NCI-H82 treated with DMSO at 0.1 percent for 48 hours (cell line): ENCODE results near the gene ALG12.

ENCODE experiments used
- DNase-seq: peaks from one replicate; lab custom pipeline; 2025; ENCODE audit not compliant: unreplicated experiment; lab: John Stamatoyannopoulos, UW

The ALG12 gene

DNA sequence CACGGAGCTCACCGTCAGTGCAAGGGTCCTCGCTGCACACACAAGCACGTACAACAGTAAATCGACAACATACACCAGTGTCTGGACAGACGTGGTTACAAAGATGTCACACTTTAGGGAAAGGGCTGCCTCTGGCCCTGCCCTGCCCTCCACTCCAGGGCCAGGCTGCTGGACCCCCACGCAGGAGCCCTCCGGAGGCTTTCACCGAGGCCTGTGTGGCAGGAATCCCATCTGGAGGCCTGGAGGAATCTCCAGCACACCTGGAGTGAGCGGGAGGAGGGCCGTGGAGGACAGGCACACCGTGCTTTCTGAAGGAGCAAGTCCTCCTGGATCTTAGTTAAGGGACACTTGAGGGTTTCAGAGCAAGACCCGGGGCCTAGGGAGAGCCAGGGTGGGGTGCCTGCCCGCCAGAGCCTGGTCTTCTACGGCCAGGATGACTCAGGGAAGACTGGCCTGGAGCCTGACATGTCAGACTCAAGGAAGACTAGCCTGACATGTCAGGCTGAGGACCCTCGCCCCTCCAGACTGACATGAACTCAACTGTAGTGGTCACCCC lies 40.2 kb upstream of the ALG12 start:
- DNase-seq = no peak

DNA sequence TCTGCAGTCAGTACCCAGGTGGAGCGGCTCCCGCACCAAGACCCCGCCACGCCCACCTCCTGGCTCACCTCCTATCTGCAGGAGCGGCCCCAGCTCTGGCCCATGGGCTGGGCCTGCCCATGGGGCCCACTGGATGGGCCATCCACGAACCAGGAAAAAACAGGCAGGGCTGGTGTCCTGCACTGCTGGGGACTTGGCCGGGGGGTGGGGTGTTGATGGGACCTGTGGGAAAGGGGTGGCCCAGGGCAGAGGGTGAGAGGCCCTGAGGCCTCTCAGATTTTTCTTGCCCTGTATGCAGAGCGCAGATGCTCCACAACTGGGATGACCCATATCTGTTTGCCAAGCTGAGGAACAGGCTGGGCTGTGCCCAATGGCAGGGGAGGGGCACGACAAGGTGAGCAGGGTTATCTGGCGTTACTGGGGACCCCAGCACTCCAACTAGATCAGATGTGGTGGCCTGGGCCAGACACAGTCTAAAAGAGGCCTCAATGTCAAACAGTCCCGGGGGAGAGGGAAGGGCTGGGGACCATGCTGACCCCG lies 39.7 kb upstream of the ALG12 start:
- no peak for DNase-seq

DNA sequence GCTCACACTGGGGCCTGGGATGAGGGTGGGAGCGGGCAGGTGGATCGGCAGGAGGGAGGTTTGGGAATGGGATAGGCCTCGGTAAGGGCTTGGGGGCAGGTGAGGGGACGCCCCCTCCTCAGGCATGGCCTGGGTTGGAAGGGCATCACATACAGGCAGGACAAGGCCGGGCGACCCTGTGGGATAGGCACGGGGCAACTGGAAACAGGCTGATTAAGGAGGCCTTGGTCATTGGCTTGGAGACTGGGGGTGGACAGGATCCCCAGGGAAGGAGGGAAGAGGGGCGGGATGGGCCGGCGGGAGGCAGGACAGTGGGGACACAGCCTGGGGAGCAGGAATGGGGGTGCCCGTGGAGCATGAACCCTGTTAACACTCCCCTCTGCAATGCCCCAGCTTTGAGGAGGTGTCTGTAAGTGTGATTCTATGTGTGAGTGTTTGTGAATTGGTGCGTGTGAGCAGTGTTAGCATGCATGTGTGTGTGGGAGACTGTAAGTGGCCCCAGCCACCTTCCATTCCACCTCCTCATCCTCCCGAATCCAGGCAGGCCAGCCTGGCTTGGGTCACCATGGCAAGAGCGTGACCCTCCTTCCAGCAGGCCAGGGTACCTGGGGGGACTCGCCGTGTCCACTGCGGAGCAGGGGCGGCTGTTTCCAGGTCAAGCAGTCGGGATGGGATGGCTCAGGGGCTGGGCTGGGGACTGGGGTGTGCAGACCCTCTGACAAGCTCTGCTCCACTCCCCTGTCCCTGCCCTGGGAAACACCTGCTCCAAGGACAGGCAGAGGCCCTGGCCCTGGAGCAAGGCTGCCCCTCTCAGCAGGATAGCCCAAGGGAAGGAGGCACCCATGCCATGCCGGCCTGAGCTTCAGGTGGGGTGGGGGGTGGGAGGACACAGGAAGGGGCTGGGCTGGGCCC lies 38.9 kb upstream of the ALG12 start:
- no peak for DNase-seq

DNA sequence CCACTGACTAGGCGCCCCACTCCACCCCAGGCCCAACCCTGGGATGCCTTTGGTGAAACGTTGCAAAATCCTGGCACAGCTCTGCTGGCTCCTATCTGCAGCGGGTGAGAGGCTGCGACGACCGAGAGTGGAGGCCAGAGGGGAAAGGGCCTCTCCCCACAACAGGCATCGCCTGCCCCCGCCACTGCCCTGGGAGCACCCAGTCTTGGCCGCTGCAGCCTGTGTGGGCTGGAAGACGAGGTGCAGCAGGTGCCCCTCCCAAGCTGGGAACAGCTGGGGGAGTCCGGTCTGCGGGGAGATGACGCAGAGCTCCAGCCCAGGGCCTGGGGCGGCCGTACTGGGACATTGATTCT lies 38.2 kb upstream of the ALG12 start:
- DNase-seq = no peak

DNA sequence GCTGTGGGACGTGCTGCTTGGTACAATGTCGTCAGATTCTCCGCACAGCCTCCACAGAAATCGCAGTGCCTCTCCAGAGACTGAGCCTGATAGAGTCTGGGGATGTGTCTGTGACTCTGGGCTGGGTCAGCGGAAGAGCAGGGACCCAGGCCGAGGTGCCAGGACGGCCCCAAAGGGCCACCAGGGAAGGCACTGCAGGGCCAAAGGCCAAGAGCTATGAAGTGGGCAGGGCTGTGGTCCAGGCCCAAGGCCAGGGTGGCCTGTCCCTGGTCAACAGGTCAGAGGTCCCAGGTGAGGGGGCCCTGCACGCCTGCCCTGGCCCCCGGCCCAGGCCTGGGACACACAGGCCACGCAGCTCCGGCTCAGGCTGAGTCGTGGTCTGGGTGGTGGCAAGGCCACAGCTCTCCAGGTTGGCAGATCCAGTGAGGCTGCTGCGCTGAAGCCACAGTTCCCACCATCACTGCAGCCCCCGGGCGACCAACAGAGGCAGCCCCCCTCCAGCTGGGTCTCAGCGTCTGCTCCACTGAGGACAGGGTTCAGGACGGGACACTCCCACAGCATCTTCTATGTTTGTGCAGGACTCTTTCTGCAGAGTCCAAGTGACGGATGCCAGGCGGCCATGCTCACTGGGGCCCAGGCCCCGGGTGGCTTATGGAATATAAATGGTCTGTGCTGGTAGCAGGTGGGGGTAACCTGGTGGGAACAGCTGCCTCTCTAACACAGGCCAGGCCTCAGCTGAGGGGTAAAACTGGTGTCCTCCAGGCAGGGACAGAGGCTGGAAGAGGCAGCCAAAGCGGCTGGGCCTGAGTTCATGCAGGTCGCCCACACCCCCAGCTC lies 37.6 kb upstream of the ALG12 start:
- DNase-seq = no peak

DNA sequence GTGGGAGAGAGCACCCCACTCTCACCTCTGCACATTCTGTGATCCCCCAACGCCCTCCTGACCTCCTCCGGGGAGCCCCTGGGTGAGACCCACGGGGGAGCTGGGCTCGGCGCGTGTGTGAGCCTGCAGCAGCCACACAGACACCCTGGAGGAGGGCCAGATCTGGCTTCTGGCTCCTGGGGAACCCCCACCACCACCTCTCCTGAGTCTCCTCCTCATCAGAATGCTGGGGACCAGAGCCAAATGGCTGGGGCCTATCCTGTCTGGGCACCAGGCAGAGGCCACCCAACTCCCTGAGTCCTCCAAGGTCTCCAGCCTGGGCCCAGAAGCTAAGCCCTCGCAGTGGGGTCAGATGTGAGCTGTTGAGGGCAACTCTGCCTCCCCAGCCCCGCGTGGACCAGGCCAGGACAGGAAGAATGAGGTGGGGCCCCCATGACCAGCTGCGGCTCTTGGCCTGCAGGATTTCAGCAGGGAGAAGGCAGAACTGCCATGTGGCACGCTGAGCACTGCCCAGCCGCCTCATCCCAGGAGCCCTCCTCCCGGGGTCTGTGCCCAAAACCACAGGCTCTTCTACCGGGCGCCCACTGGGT lies 36.8 kb upstream of the ALG12 start:
- DNase-seq = no peak

DNA sequence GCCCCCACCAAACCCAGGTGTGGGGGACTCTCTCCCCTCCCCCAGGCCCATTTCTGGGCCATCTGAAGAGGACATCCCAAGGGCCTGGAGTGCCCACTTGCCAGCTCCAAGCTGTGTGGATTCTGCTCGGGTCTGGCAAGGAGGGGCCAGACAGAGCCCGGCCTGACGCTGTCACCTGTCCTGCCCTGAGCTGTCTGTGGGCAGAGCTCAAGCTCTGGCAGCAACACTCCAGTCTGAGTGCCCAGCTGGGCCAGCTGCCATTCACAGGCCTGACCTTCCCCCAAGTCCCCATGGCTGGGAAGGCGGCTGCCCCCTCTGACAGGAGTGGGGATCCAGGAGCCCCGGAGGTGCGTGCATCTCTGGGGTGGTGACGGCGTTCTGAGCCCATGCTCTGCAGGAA lies 36.1 kb upstream of the ALG12 start:
- DNase-seq = no peak

DNA sequence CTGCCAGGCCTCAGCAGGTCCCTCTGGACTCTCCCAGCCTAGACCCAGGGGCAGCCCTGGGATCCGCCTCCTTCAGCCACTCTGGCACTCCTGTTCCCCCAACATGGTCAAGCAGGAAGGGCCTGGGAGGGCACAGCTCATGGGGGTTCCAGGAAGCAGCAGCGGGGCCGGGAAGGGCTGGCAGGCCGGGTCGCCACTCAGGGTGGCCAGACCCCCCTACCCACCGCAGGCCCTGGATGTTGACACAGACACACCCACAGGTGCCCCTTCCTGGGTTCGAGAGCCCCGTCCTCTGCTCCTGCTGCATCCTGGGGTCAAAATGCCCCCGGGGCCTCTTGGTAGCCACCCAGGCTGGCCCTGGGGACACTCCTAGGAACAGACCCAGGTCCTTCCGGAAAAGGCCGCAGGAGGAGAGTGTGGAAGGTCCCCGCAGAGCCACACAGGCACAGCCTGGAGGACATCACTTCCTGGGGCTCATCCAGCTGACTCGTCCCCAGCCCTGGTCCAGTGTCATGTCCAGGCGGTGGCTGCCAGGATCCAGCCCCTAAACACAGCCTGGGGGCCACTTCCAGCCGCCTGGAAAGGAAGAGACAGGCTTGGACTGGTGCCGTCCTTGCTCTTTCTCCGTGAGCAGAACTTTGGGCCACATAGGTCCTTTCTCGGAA lies 35.6 kb upstream of the ALG12 start:
- DNase-seq = no peak

DNA sequence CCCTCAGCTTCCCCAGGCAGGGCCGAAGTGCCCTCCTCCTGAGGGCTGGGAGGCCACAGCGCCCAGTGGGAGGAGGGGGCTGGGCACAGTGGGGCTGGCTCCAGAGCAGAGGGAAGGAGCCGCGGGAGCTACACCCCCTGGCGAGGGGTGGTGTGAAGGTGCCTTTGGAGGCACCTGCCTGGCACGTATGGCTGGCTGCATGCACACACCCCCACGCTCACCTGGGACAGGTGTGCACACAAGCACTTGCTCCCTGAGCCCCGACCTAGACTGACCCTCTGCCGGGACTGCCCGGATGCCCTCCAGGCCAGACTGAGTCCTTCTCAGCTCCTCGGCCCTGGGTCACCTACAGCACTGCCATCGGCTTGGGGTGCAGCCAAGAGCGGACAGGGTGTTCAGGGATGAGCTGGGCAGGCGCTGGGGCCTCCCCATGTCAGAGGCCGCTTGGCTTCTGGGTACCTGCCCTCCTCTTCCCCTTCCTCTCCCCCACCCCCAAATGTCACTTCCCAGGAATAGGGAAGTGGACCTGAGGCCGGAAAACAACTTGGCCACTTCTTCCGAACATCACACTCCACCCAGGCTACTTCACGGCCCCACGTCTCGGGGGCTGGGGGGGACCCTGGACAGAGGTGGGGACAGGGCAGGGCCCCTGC lies 34.9 kb upstream of the ALG12 start:
- DNase-seq = no peak

DNA sequence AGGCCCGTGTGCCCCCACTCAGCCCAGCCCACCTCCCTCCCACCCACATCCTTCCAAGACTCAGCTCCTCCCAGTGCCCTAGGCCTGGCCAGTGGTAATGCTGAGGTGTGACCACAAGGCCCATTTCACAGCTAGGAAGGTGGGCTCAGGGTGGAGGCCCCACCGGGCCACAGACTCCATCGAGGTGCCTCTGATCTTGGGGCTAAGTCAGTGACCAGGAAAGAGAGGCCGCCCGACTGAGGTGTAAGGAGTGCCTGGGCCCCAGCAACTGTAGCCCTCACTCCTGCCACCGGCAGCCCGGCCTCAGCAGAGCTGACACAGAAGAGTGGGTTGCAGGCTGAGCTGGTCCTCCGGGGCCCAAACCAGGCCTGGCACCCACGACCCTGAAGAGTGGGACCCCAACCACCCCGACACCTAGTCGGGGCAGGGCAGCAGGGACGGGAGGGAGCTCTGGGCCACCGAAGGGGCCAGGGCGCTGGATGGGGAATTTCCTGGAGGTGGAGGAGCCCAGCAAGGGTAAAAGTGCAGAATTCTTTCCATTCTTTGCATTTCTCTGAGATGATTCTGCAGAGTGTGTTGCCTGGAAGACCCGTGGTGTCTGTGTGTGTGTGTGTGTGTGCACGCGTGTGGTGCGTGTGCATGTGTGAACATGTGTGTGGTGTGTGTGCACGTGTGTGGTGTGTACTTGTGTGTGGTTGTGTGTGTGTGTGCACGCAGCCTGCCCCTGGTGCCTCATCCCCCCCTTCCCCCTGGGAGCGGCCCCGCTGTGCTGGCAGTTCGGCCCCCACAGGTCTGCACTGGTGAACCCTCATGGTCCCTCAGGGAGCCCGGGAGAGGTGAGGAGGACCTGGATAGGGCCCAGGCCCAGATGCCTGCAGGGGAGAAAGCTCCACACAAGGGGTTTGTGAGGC lies 34.0 kb upstream of the ALG12 start:
- DNase-seq = no peak

DNA sequence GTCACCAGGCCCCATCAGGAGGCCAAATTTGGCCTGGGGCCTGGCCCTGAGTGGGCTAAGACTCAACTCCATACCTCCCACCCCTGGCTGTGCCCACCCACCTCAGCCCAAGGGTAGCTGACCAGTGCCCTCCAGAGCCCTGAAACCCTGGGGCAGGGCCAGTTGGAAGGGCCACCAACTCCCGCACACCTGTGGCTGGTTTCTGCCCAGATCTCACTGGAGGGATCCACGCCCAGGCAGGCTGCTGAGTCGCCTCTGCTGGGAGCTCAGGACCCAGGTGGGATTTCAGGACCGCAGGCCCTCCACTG lies 33.4 kb upstream of the ALG12 start:
- no peak for DNase-seq

DNA sequence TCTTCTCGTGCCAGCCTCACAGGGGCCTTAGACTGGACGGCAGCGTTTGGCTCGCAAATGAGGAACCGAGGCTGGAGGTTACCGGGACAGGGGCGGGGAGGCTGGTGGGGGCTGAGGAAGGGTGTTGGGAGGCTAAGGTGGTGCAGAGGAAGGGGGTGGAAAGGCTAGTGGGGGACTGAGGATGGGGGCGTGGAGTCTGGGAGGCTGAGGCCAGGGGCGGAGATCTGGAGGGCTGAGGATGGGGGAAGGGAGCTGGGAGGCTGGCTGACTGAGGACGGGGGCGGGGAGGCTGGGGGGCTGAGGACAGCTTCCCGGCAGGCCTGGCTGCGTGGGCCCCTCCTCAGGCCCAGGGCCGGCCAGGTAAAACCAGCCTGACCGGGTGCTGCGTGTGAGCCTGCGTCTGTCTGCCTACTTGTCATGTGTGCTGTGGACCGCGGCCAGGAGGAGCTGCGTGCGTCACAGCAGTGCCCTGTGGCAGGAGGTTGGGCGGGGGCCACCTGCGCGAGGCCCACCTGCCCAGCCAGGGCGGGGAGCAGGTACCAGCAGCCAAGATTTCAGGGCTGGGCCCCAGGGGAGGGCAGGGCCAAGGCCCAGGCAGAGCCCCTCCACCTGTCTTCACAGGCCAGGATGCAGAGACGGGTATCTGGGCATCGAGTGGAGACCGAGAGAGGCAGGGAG lies 32.9 kb upstream of the ALG12 start:
- DNase-seq = no peak

DNA sequence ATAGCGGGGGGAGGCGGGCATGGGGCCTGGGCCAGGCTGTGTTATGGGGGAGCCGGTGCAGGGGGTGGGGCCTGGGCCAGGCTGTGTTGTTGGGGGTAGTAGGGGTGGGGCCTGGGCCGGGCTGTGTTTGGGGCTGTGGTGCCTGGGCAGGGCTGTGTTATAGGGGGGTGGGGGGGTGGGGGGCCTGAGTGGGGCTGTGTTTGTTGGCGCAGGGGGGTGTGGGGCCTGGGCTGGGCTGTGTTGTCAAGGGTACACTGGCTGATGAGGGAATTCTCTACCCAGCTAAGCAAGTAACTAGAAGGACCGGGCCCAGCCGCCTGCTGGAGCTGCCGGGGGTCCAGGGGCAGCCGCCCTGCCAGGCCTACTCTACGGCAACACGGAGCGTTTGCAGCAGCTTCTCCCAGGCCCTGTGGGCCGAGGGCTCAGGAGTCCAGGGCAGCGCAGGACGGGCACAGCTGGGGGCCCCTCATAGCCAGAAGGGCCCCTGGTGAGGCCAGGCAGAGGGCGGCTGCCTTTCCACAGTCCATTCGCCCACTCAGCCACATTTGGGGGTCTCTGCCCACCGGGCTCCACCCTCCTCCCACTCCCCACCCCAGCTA lies 32.3 kb upstream of the ALG12 start:
- DNase-seq = no peak

DNA sequence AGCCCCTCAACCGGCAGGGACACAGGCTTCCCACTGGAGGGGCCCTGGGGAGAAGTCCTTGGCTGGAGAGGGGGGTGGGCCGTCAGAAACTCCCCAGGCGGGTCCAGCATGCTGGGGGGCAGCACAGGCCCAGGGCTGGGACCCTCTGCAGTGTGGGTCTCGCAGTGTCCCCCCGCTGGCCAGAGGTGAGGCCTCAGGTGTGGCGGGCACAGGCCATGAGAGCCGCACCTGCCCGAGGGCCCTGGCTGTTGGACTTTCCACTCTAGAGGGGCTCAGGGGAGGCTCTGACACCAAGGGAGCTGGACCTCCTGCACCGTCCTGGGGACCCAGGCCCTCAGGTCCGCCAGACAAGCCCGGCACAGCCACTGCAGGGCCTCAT lies 31.7 kb upstream of the ALG12 start:
- no peak for DNase-seq

DNA sequence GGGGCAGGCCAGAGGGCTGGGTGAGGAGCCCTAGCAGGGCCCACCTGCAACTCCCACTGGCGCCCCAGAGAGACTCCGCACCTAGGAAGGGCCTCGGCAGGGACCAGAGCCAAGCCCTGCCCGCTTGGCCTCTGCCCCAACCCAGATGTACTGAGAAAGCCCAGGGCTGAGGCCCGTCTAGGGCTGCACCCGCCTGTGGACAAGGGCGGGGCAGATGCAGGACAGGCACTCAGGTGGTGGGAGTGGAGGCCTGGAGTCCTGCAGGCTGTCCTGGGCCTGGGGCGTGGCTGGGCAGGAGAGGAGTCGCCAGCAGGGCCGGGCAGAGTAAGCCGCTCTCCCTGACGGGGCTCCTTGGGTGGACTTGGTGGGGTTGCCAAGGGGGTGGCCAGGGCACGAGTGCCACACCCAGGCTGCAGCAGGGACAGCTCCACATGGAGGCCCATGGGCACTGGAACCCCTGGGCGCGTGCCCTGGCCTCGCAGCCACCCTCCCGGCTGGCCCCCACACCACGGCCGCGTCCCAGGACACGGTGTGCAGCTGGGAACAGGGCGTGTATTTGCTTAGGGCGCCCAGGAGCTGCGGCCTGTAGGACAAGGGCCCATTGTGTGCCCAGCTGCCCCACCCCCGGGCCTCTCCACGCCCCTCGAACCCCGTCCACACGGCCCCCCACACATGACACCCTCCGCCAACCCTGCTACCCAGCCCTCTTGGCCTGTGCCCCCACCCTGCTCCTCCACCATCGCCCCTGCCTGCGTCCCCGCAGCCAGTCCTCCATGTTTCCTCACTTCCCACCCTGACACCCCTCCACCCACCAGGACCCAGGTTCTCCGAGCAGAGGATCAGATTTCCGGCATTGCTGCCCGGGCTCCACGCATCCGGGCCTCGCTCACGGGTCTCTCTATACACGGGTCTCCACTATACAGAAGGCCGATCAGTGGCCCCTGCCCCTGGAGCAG lies 31.0 kb upstream of the ALG12 start:
- DNase-seq = no peak

DNA sequence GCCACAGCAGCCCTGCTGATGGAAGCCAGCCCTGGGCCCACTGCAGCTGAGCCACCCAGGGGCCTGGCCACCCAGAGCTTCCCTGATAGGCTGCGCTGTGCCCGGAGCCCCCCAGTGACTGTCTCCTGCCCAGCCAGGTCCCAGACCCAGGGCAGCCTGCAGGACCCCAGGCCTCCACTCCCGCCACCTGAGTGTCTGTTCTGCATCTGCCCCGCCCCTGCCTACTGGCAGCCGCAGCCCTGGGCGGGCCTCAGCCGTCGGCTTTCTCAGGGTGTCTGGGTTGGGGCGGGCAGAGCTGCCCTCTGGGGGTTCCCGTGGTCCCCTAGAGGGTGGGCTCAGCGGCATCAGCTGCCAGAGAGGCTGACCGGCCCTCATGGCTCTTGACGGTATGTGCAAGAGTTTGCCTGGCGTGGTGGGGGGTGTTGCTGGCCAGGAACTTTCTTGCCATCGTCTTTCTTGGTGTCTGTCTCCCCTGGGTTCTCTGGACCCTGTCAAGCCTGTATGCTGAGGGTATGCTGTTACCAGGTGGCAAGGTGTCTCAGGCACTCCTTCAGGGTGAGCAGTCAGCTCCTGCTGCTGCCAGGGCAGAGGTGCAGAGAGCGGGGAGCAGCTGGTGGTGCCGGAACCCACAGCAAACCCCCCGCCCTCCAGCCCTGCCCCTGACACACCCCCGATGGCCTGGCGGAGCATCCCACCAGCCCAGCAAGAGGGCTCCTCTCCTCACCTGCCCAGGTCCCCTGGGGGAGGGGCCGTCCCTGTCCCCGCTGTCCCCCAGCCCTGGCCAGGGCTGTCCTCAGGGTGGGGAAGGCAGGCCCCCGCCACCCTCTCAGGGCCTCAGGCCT lies 30.1 kb upstream of the ALG12 start:
- DNase-seq = no peak

DNA sequence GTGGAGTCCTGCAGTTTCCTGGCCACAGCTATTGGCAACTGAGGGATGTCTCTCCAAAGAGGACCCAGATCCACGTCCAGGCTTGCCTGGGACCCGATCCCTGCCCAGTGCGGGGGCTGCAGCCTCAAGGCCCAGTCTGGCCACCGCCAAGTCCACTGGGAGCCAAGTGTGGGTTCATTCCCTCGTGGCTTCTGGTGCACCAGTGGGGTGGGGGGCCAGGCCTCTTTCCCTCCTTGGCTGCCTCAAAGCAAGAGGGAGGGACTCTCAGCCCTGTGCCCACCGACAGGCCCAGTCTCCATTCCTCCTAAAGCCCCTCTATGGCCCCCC lies 29.0 kb upstream of the ALG12 start:
- DNase-seq = no peak
